Cardiac atrium fibroblast (primary cell): Measurements from ENCODE around the gene LDLRAD4. TPM values are rescaled to one million over a fixed set of nuclear protein-coding genes. Genes with fewer than 3 reads are reported as not detected.

Source experiments
- total RNA-seq: library from RNA; depleted of rRNA; stranded (reverse); fragments of >200 nt; gene quantifications from 2 replicates; pipeline ENCODE4 v1.2.3, GENCODE V29; 2015

LDLRAD4 gene
- total RNA-seq = not detected in 2 replicates

GRCh38 chr18:13218368-13218991 is at the start of gene LDLRAD4:
Gene LDLRAD4, plus strand, starts transcription at chr18:13218760.

Other genes starting within 250 kb of the LDLRAD4 start
- gene CEP192, start 227.4 kb upstream of the LDLRAD4 start, total RNA-seq = 8.3 and 28.9 TPM in 2 replicates